ENCODE data around the gene ABHD15.

DNA sequence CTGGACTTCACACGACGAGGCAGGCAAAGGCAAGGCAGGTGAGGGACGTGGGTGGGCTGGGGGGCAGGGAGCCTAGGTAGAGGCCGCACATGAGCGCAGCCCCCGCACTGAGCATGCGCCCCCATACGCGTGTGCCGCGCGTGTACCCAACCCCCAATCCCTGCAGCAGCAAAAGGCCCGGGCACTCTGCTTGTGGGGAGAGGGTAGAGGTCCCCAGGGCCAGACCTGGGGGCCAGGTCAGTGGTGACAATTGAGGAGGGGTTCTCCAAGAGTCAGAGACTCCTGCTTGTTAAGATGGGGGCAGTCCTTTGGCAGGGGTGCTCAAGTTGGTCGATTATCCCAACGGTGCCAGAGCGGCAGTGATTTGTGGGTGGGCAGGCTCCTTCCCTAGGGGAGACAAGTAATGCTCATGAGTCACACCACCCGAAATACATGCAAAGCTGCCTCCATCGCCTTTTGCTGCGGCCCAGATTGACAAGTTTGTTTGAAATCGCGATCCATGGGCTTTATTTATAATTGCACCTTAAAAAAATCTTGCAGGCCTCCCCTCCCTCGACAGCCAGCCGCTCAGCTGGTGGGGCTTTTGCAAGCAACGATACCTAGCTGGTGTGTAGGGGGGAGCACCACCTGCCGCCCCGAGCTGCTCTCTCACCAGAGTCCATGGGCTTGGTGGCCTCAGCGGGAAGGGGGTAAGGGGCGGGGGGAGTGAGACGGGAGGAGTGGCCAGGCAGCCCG, 23.7 kb upstream of the ABHD15 start:
- TF ChIP-seq, protein P1, sequence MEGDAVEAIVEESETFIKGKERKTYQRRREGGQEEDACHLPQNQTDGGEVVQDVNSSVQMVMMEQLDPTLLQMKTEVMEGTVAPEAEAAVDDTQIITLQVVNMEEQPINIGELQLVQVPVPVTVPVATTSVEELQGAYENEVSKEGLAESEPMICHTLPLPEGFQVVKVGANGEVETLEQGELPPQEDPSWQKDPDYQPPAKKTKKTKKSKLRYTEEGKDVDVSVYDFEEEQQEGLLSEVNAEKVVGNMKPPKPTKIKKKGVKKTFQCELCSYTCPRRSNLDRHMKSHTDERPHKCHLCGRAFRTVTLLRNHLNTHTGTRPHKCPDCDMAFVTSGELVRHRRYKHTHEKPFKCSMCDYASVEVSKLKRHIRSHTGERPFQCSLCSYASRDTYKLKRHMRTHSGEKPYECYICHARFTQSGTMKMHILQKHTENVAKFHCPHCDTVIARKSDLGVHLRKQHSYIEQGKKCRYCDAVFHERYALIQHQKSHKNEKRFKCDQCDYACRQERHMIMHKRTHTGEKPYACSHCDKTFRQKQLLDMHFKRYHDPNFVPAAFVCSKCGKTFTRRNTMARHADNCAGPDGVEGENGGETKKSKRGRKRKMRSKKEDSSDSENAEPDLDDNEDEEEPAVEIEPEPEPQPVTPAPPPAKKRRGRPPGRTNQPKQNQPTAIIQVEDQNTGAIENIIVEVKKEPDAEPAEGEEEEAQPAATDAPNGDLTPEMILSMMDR (IDR thresholded peaks at IDR 0.05) = no peak
- TF ChIP-seq POLR2AphosphoS5 (IDR thresholded peaks at IDR 0.05) = no peak
- TF ChIP-seq POLR2A (IDR thresholded peaks at IDR 0.05) = no peak
